ENCODE data around the gene ARHGAP19. TPM values are rescaled to one million over a fixed set of nuclear protein-coding genes. Genes with fewer than 3 reads are reported as not detected.

The ARHGAP19 gene
- total and polyA plus RNA-seq, 2 donors (not counting 3 experiments of a cell fraction or from before 2014, with no cell fraction given) = 6.8 to 20.0 TPM

- no peaks in the 10 kb centered on the region for H4K20me1 ChIP-seq (replicated peaks; ENCODE audit: control insufficient read depth, extremely low read depth, insufficient read depth, low read length)
- intact Hi-C loops (cut with micrococcal nuclease) = no loop called here
- no peaks in the 10 kb centered on the region for H3K4me1 ChIP-seq (ENCODE audit: control insufficient read depth, extremely low read depth, insufficient read depth, low read length)
- no peak overlapping the region for H3K27ac ChIP-seq (ENCODE audit: insufficient read depth, low read depth, low read length)
- dilution Hi-C loops (cut with MboI; ENCODE audit: extremely low pct_ligation_motif_present, low sequenced_read_pairs) = no loop called here
- FAIRE-seq (no peak), DNase-seq (ENCODE audit: low read depth, low spot score) (no peak)
- no peak overlapping the region for H3K9ac ChIP-seq (replicated peaks; ENCODE audit: extremely low read depth, insufficient read depth, low read length)
- peaks cover 44 to 65% of the 10 kb centered on the region in 2 experiments for H3K27me3 ChIP-seq (ENCODE audit: control insufficient read depth in 2 of 2, insufficient read depth in 2 of 2, low read length in 2 of 2)
- no peak overlapping the region for H3K4me3 ChIP-seq (replicated peaks in 1 of 3; ENCODE audit: insufficient read depth in 1 of 3, low read depth in 1 of 3, low read length in 3 of 3)
- no peaks in the 10 kb centered on the region for H3K9me3 ChIP-seq (replicated peaks; ENCODE audit: control insufficient read depth, insufficient read depth, low read length)
- no peaks in the 10 kb centered on the region for H3K36me3 ChIP-seq (ENCODE audit: control insufficient read depth in 2 of 2, extremely low read depth in 1 of 2, insufficient read depth in 2 of 2, low read length in 2 of 2)
- no TSS peak for BruUV-seq (replicated peaks)
- ChIA-PET POLR2A (no interaction called here), CTCF (interaction anchor here (1.2 to 1.9 kb wide), 2 partner anchors 10 to 24 kb away, joined by 3 to 9 read pairs; no protein-coding TSS in a partner anchor)
- TF ChIP-seq MYC (IDR thresholded peaks at IDR 0.05; ENCODE audit: low read depth, low read length) = no peak
- no peak for TF ChIP-seq FOS (IDR thresholded peaks at IDR 0.05; ENCODE audit: borderline replicate concordance, insufficient read depth, low read length)
- TF ChIP-seq GATA2 (IDR thresholded peaks at IDR 0.05; ENCODE audit: insufficient read depth, insufficient read length, low read depth, low read length) = no peak
- no peak overlapping the region for H3K4me2 ChIP-seq (ENCODE audit: insufficient read depth, low read length)
- H2AFZ ChIP-seq (ENCODE audit: low read depth, low read length) = no peak overlapping the region
- H3K9me1 ChIP-seq (replicated peaks; ENCODE audit: control insufficient read depth, extremely low read depth, insufficient read depth, low read length) = no peaks in the 10 kb centered on the region
- no peaks in the 10 kb centered on the region for H3K79me2 ChIP-seq (ENCODE audit: control insufficient read depth, insufficient read depth, low read length)
Observed at GRCh38 chr10:97186911-97187310, 105.5 kb downstream of the ARHGAP19 start.

- Histone ChIP-seq H3K9me1 (replicated peaks; ENCODE audit: control insufficient read depth, extremely low read depth, insufficient read depth, low read length) (no peaks in the 10 kb centered on the region), H3K79me2 (ENCODE audit: control insufficient read depth, insufficient read depth, low read length) (no peaks in the 10 kb centered on the region), H3K4me2 (ENCODE audit: insufficient read depth, low read length) (no peak within 1 kb of the TSS), H2AFZ (ENCODE audit: low read depth, low read length) (no peak within 1 kb of the TSS), H3K9ac (replicated peaks; ENCODE audit: extremely low read depth, insufficient read depth, low read length) (no peak within 1 kb of the TSS), H3K27ac (ENCODE audit: insufficient read depth, low read depth, low read length) (no peak within 1 kb of the TSS), H4K20me1 (replicated peaks; ENCODE audit: control insufficient read depth, extremely low read depth, insufficient read depth, low read length) (no peaks in the 10 kb centered on the region), H3K9me3 (replicated peaks; ENCODE audit: control insufficient read depth, insufficient read depth, low read length) (no peaks in the 10 kb centered on the region), H3K27me3 (ENCODE audit: control insufficient read depth in 2 of 2, insufficient read depth in 2 of 2, low read length in 2 of 2) (peaks cover 45 to 58% of the 10 kb centered on the region in 2 experiments), H3K36me3 (ENCODE audit: control insufficient read depth in 2 of 2, extremely low read depth in 1 of 2, insufficient read depth in 2 of 2, low read length in 2 of 2) (no peaks in the 10 kb centered on the region), H3K4me1 (ENCODE audit: control insufficient read depth, extremely low read depth, insufficient read depth, low read length) (no peaks in the 10 kb centered on the region), H3K4me3 (replicated peaks in 1 of 3; ENCODE audit: insufficient read depth in 1 of 3, low read depth in 1 of 3, low read length in 3 of 3) (no peak within 1 kb of the TSS)
- ChIA-PET CTCF (interaction anchor here (1.3 kb wide), 1 partner anchor 25 kb away, joined by 3 read pairs; no protein-coding TSS in a partner anchor), POLR2A (no interaction called here)
- DNase-seq (ENCODE audit: low read depth, low spot score) (no peak), FAIRE-seq (no peak)
- intact Hi-C loops (cut with micrococcal nuclease) = no loop called here
- no peak for TF ChIP-seq POLR2AphosphoS5 (IDR thresholded peaks at IDR 0.05; ENCODE audit: insufficient read depth, low read depth, low read length)
- no peak for TF ChIP-seq CTCF (IDR thresholded peaks at IDR 0.05; ENCODE audit: extremely low read depth in 1 of 2, insufficient read depth in 1 of 2, low read depth in 1 of 2, low read length in 2 of 2)
- dilution Hi-C loops (cut with MboI; ENCODE audit: extremely low pct_ligation_motif_present, low sequenced_read_pairs) = no loop called here
- no TSS peak for BruUV-seq (replicated peaks)
Observed at GRCh38 chr10:97185326-97186058, 106.9 kb downstream of the ARHGAP19 start, which contains the start of gene SLIT1. SLIT1 (minus strand) TSS chr10:97185959; CDS start chr10:97185674, 285 bp downstream.

All from endothelial cell of umbilical vein (primary cell).